HG02571 (cell line): Measurements from ENCODE around the gene RAB25.
A peak's percentile ranks its signal among the peaks of the same experiment; 100 is the strongest.

Experiments
- ATAC-seq: cut with Tn5 transposase; IDR thresholded peaks from one replicate; pipeline ENCODE4 v1.9.1; 2021; ENCODE audit warnings: mild to moderate bottlenecking, moderate library complexity; ENCODE audit not compliant: unreplicated experiment

The RAB25 gene

GRCh38 chr1:156078728-156079127, 17.8 kb downstream of the RAB25 start:
- ATAC-seq, result no peak

DNA sequence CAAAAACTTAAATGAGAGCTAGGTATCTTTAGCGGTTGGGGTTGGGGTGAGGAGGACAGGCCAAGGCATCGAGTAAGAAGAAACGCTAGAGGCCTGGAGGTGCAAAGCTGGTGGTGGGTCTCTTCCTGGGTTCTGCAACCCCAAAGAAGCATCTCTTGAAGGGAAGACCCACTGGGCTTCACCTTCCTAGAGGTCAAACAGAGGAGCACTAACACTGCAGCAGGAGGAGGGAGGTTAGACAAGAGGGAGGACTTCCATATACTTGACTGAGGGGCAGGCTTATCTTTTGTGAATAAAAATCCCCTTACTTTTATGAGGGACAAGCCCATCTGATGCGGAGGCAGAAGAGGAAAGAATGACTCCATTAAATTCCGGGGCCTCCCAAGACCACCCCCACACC, 18.8 kb downstream of the RAB25 start:
- no peak for ATAC-seq

- no peak for ATAC-seq
Observed at GRCh38 chr1:156080241-156080862, 19.4 kb downstream of the RAB25 start.

DNA sequence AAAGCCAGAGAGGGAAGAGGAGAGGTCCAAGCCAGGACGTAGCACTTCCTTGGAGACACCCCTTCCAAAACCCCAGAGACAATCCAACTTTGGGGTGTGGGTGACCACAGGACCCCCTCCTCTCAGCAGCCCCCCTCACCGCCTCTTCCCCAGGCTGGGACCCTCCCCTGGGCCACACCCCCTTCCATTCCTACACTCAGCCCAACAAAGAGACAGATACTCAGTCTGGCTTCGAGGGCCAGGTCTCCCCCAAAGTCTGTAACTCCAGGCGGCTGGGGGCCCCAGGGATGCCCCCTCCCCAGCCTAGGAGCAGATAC, 19.9 kb downstream of the RAB25 start:
- ATAC-seq, result no peak

DNA sequence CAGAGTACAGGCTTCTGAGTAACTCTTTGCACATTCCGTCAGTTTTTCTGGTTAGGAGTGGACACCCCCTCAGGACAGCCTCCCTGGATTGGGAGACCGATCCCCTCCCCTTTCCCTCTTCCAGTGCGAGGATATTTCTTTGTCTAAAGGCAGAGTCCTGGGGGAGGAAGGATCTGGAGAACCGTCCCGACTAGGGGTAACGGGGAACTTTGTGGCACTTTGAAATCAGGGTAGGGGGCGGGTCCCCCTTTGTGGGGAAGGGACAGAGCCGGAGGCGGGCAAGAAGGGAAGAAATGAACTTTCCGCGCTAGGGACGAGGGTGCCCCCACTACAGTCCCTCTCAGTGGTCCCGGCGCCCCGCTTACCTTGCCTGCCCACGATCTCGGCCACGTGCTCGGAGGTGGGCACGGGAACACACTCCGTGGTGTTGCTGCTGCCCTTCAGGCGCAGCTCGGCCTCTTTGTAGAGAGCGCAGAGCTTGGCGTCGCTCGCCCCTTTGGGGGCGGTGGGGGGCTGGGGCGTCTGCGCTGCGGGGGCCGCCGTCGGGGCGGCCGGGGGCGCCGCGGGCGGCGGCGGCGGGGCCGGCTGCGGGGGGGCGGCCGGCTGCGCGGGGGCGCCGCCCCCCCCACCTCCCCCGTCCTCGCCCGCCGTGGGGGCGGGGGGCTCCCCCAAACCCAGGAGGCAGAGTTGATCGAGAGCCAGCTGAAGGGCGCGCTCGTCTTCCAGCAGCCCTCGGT, 20.4 kb downstream of the RAB25 start:
- no peak for ATAC-seq

- no peak for ATAC-seq
Observed at GRCh38 chr1:156081917-156082308, 21.0 kb downstream of the RAB25 start.

DNA sequence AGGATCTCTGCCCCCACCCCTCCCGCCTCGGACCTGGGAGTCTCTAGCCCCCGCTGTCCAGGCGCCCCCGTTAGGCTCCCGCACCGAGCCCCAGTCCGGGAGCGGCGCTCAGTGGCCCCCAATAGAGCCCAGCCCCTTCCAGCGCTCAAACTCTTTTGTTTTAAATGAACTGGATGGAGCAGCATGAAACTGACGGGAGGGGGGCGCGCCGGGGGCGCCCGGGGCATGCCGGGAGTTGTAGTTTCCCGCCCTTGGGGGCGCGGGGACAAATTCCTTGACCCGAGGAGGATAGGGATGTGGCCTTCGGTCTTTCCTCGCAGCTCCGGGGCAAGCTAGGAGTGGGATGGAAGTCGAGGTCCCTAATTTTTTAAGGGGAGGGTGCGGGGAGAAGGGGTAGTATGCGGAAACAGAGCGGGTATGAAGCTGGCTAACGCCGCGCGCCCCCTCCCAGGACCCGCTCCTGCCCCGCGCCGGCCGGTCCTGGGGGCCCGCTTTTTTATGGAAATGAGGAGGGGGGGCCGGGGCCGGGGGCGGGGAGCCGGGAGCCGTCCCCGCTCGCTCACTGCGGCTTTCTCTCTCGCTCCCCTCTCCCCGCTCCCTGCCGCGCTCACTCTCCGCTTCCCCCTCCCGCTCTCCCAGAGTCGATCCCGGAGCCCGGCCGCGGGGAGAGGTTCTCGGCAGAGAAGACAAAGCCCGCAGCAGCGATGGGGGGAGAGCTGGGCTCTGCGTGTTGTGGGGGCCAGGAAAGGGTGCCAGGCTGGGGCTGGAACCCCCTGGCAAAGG, 21.5 kb downstream of the RAB25 start, which contains the start of gene MEX3A:
TSS of gene MEX3A (minus strand) at position 157 of the 783 bp plus-strand sequence. CDS start 467 bp downstream, outside the sequence.
- ATAC-seq, result no peak

DNA sequence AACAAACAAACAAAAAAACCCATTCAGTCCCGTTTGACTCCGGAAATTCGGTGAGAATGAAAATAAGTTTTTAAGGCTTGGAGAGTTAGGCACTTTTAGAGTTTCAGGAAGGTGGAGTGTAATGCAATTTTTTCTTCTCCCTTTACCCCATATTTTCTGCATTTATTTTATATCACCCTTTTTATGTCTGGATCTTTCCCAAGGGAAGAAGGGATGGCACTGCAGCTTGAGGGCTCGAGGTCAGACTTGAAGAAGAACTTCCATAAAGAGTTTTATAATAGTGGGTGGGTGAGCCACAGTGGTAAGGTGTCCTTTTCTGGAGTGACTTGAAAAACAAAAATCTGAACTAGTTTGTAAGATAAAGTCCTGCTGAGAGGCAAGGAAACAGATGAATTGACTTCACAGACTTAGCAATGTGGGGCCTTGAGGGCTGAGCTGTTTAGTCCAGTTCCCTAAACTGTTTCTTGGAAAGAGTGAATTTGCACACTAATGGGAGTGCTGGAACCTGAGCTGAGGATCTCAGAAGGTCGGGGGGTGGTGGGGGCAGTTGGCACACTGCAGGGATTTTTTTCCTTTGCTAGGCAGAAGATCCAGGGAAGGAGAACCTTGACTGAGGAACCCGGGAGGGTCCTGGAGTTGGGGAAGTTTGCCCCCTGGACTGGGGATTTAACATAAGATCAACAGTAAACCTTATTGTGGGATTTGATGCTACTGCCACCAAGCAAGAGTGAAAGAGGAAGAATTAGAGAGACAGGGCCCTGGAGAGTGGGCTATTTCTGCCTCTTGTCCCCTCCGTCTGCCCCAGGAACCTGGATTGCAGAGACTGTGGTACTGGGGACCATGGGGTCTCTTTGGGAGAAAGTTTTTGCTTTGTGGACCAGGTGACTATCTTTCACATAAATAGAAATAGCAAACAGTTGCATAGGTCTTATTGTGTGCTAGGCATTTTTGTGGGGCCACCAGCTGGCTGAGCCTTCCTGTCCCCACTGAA, 23.1 kb downstream of the RAB25 start:
- ATAC-seq, result no peak

DNA sequence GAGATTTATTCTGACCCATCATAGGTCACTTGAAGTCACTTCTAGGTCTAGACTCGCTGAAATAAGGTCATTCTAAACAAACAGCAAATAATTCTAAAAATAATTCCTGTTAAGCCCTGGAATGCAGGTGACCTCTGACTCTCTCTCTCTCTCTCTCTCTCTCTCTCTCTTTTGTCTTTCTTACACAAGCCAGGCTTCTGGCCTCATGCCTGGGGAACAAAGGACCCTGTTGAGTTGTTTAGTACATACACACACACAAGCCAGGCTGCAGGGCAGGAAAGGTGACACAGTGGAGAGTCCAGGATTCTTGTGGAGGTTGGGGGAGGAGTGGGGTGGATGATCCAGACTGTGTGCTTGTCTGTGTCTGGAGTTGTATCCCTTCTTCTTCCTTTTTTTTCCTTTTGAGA, 25.3 kb downstream of the RAB25 start:
- ATAC-seq, result no peak

- ATAC-seq, result no peak
Observed at GRCh38 chr1:156089704-156090103, 28.7 kb downstream of the RAB25 start.

DNA sequence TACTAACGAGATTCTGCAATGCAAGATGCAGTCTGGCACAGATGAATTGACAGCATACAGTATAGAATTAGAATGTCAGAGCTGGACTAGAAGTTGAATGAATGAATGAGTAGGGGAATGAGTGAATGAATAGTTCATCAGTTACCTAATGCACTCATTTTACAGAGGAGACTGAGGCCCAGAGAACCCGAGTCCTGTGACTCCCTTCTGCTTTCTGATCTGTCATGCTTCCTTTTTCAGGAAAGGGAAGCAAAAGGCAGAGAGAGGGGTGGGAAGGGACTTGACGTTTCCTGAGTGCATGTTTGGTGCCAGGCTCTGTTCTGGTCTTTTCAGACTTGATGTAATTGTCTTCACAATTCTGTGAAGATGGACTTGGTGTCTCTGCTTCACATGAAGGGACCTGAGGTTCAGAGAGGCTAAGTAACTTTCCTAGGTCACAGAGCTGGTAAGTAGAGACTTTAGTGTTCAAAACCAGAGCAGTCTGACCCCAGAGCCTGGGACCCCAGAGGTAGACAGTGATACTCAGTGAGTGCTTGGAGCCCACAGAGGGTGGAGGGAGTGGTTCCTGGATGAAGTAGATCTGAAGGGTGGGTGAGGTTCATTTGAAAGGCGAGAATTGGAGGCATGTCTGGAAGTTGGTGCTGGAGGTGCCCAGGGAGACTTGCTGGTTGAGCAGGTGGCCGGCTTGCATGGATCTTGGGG, 29.3 kb downstream of the RAB25 start:
- ATAC-seq, result no peak

- peak; percentile 62 for ATAC-seq
Observed at GRCh38 chr1:156090840-156091188, 29.9 kb downstream of the RAB25 start.

DNA sequence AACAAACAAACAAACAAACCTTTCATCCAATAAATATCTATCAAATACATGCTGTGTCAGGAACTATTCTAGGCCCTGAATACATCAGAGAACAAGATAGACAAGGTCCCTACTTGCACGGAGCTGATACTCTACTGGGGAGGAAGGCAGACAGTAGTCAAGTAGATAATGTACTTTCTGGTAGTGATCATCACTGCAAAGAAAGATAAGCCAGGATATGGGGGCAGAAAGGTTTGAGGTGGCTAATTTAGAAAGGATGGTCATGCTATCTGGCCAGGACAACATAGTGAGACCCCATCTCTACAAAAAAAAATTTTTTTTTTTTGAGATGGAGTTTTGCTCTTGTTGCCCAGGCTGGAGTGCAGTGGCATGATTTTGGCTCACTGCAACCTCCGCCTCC, 30.6 kb downstream of the RAB25 start:
- no peak for ATAC-seq

DNA sequence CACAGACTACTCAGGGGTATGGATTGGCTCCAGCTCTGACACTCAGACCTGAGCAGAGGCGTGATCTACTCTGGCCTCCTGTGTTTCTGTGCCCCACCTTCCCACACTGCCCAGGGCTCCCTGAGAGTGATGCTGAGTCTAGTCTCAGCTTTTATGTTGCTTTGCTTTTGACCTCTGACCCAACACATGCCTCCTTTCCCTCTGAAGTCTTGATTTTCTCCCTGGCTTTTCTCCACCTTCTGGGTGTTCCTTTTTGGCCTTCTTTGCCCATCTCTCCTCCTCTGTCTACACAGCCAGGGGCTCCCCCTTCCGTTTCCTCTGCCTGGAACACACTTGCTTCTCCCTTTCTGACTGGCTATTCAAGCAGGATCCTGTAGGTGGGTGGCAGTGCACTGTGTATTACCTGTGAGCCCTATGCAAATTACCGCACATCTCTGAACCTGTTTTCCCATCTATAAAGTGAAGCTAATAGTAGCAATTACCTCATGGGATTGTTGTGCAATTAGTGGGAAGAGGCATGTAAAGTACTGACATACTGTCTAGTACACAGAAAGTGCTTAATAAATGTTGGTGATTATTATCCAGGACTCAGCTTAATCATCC, 35.0 kb downstream of the RAB25 start:
- no peak for ATAC-seq

DNA sequence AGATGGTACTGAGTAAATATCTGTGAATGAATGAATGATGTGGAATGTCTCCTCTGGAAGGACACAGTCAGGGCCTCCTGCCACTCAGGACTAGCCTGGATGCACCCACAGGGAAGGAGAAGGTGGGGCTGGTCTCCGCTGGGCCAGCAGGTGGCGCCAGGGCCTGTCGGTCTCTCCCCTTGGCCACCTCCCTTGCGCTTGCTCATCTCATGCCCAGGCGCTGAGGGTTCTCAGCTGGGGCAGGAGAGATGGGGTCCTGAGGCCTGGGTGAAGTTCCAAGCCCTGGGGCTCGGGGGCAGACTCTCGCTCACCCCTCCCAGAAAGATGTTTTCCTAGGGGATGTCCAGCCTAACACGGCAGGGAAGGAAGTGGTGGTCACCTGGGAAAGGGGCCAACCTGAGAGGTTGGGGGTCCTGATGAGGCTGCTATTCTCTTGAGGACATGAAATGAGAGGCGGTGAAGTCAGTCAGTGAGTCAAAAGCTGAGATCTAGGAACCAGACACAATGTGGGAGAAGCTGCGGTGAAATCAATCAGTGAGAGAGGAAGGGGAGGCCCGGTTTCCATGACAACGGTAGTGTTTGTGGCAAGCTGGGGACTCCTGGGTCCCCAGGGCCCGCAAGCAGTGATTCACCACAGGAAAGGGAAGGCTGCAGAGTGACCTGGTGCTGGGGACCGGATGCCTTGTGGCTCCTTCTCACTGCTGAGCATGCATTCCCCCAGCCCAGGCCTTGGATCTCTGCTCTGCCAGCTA, 35.9 kb downstream of the RAB25 start:
- ATAC-seq, result peak; percentile 66

- ATAC-seq, result no peak
Observed at GRCh38 chr1:156097499-156098178, 36.7 kb downstream of the RAB25 start.

- no peak for ATAC-seq
Observed at GRCh38 chr1:156098784-156099183, 37.8 kb downstream of the RAB25 start.

GRCh38 chr1:156099282-156099681, 38.3 kb downstream of the RAB25 start:
- no peak for ATAC-seq
